ENCODE measurements around the gene WAS.
"Not testable (repeated sequence)": the region's sequence is repeated elsewhere in the genome, so short reads cannot be mapped to it uniquely, and the experiment has no call there.

The WAS gene

GRCh38 chrX:48681539-48682183, 1.9 kb upstream of the WAS start:
- TF ChIP-seq EZH2 (IDR thresholded peaks at IDR 0.05) = no peak
- TF ChIP-seq POLR2AphosphoS5 (IDR thresholded peaks at IDR 0.05; ENCODE audit: borderline replicate concordance, low read depth, low read length) = no peak
- no peak for TF ChIP-seq FOXP2 (optimal IDR thresholded peaks at IDR 0.05; ENCODE audit: control extremely low read depth, extremely low read length, insufficient read depth)
- DNase-seq (ENCODE audit: low read depth, low spot score) = no peak
- no peak overlapping the region for H3K27ac ChIP-seq
- H3K9me3 ChIP-seq (ENCODE audit: low read depth, low read length) = no peaks in the 10 kb centered on the region
- no peak overlapping the region for H3K4me3 ChIP-seq
- H3K36me3 ChIP-seq (ENCODE audit: insufficient read depth, low read length) = no peaks in the 10 kb centered on the region
- H3K9ac ChIP-seq (ENCODE audit: insufficient read length) = no peak overlapping the region

GRCh38 chrX:48682795-48683194, 804 bp upstream of the WAS start:
- H3K4me3 ChIP-seq; H3K9me3 ChIP-seq (ENCODE audit: low read depth, low read length); H3K27ac ChIP-seq; DNase-seq (ENCODE audit: low read depth, low spot score); H3K36me3 ChIP-seq (ENCODE audit: insufficient read depth, low read length); H3K9ac ChIP-seq (ENCODE audit: insufficient read length): not testable (repeated sequence)

- no peak overlapping the region for H3K27ac ChIP-seq
- no peaks in the 10 kb centered on the region for H3K36me3 ChIP-seq (ENCODE audit: insufficient read depth, low read length)
- no peak overlapping the region for H3K9ac ChIP-seq (ENCODE audit: insufficient read length)
- DNase-seq (ENCODE audit: low read depth, low spot score) = no peak
- no peak overlapping the region for H3K4me3 ChIP-seq
- H3K9me3 ChIP-seq (ENCODE audit: low read depth, low read length) = no peaks in the 10 kb centered on the region
- TF ChIP-seq EZH2 (IDR thresholded peaks at IDR 0.05) (no peak), FOXP2 (optimal IDR thresholded peaks at IDR 0.05; ENCODE audit: control extremely low read depth, extremely low read length, insufficient read depth) (no peak), POLR2AphosphoS5 (IDR thresholded peaks at IDR 0.05; ENCODE audit: borderline replicate concordance, low read depth, low read length) (no peak)
These were observed 535 bp downstream of the WAS start for GRCh38 chrX:48684134-48684533.

- no peak overlapping the region for H3K9ac ChIP-seq (ENCODE audit: insufficient read length)
- no peak for DNase-seq (ENCODE audit: low read depth, low spot score)
- H3K36me3 ChIP-seq (ENCODE audit: insufficient read depth, low read length) = no peaks in the 10 kb centered on the region
- no peak overlapping the region for H3K27ac ChIP-seq
- TF ChIP-seq POLR2AphosphoS5 (IDR thresholded peaks at IDR 0.05; ENCODE audit: borderline replicate concordance, low read depth, low read length) = no peak
- no peak for TF ChIP-seq FOXP2 (optimal IDR thresholded peaks at IDR 0.05; ENCODE audit: control extremely low read depth, extremely low read length, insufficient read depth)
- no peak for TF ChIP-seq EZH2 (IDR thresholded peaks at IDR 0.05)
- H3K9me3 ChIP-seq (ENCODE audit: low read depth, low read length) = no peaks in the 10 kb centered on the region
- H3K4me3 ChIP-seq = no peak overlapping the region
These were observed 1.8 kb downstream of the WAS start for GRCh38 chrX:48685416-48685815.

GRCh38 chrX:48688531-48689150, 5.0 kb downstream of the WAS start:
- H3K4me3 ChIP-seq = no peak overlapping the region
- no peak for DNase-seq (ENCODE audit: low read depth, low spot score)

GRCh38 chrX:48689208-48689920, 5.8 kb downstream of the WAS start:
- no peak for DNase-seq (ENCODE audit: low read depth, low spot score)
- Histone ChIP-seq H3K27ac (no peak overlapping the region), H3K4me3 (no peak overlapping the region), H3K36me3 (ENCODE audit: insufficient read depth, low read length) (no peaks in the 10 kb centered on the region), H3K9ac (ENCODE audit: insufficient read length) (no peak overlapping the region), H3K9me3 (ENCODE audit: low read depth, low read length) (no peaks in the 10 kb centered on the region)
- no peak for TF ChIP-seq EZH2 (IDR thresholded peaks at IDR 0.05)
- no peak for TF ChIP-seq POLR2AphosphoS5 (IDR thresholded peaks at IDR 0.05; ENCODE audit: borderline replicate concordance, low read depth, low read length)
- no peak for TF ChIP-seq FOXP2 (optimal IDR thresholded peaks at IDR 0.05; ENCODE audit: control extremely low read depth, extremely low read length, insufficient read depth)

More at GRCh38 chrX:48688531-48689150, 5.0 kb downstream of the WAS start:
- H3K36me3 ChIP-seq (ENCODE audit: insufficient read depth, low read length) = no peaks in the 10 kb centered on the region
- no peak overlapping the region for H3K9ac ChIP-seq (ENCODE audit: insufficient read length)
- no peaks in the 10 kb centered on the region for H3K9me3 ChIP-seq (ENCODE audit: low read depth, low read length)
- TF ChIP-seq EZH2 (IDR thresholded peaks at IDR 0.05) = no peak
- no peak for TF ChIP-seq FOXP2 (optimal IDR thresholded peaks at IDR 0.05; ENCODE audit: control extremely low read depth, extremely low read length, insufficient read depth)
- no peak for TF ChIP-seq POLR2AphosphoS5 (IDR thresholded peaks at IDR 0.05; ENCODE audit: borderline replicate concordance, low read depth, low read length)
- no peak overlapping the region for H3K27ac ChIP-seq

- H3K36me3 ChIP-seq (ENCODE audit: insufficient read depth, low read length); DNase-seq (ENCODE audit: low read depth, low spot score); H3K9ac ChIP-seq (ENCODE audit: insufficient read length); H3K9me3 ChIP-seq (ENCODE audit: low read depth, low read length); H3K27ac ChIP-seq; H3K4me3 ChIP-seq: not testable (repeated sequence)
These were observed 8.1 kb downstream of the WAS start for GRCh38 chrX:48691746-48692145.

- H3K27ac ChIP-seq = no peak overlapping the region
- H3K4me3 ChIP-seq = no peak overlapping the region
- DNase-seq (ENCODE audit: low read depth, low spot score) = no peak
- TF ChIP-seq POLR2AphosphoS5 (IDR thresholded peaks at IDR 0.05; ENCODE audit: borderline replicate concordance, low read depth, low read length) = no peak
- TF ChIP-seq EZH2 (IDR thresholded peaks at IDR 0.05) = no peak
- no peak for TF ChIP-seq FOXP2 (optimal IDR thresholded peaks at IDR 0.05; ENCODE audit: control extremely low read depth, extremely low read length, insufficient read depth)
- no peaks in the 10 kb centered on the region for H3K9me3 ChIP-seq (ENCODE audit: low read depth, low read length)
- H3K9ac ChIP-seq (ENCODE audit: insufficient read length) = no peak overlapping the region
- peaks cover 6% of the 10 kb centered on the region; the same call in 1 of the 2 replicates for H3K36me3 ChIP-seq (ENCODE audit: insufficient read depth, low read length)
These were observed 11.4 kb downstream of the WAS start for GRCh38 chrX:48694776-48695533.
